ENCODE data around the gene ST8SIA2.
"Not testable (repeated sequence)": the region's sequence is repeated elsewhere in the genome, so short reads cannot be mapped to it uniquely, and the experiment has no call there.

Gene ST8SIA2

DNA sequence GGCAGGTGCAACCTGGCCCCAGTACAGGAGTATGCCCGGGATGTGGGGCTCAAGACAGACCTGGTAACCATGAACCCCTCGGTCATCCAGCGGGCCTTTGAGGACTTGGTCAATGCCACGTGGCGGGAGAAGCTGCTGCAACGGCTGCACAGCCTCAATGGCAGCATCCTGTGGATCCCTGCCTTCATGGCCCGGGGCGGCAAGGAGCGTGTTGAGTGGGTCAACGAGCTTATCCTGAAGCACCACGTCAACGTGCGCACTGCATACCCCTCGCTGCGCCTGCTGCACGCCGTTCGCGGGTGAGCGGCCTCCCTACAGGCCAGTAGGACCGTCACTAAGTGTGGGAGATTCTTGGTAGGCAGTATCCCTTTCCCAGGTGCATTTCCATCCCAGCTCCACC is 51.0 kb downstream of the ST8SIA2 start:
- no peak for DNase-seq

- no peak for DNase-seq
Observed at GRCh38 chr15:92448370-92448769, 54.7 kb downstream of the ST8SIA2 start.

DNA sequence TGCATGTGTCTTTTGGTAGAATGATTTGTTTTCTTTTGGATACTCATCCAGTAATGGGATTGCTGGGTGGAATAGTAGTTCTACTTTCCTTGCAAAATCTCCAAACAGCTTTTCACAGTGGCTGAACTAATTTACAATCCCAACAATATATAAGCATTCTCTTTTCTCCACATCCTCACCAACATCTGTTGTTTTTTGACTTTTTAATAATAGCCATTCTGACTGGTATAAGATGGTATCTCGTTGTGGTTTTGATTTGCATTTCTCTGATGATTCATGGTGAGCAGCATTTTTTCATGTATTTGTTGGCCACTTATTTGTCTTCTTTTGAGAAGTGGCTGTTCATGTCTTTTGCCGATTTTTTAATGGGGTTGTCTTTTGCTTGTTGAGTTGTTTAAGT is 55.8 kb downstream of the ST8SIA2 start:
- no peak for DNase-seq

GRCh38 chr15:92451225-92451825 is 57.6 kb downstream of the ST8SIA2 start:
- DNase-seq = no peak

DNA sequence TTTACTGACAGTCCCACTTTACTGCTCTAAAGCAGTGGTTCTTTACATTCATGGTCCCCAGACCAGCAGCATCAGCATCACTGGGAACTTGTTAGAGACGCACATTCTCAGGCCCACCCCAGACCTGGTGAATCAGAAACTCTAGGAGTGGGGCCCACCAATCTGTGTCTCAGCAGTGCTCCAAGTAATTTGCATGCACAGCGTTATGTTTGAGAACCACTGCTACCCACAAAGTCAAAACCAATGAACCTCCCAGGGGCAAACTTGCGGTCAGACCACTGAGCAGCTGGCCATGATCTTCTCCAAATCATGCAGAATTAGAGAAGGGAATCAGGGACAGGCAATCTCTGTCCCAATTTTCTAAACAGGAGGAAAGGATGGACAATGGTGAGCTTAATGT is 58.5 kb downstream of the ST8SIA2 start:
- no peak for DNase-seq

- no peak for DNase-seq
Observed at GRCh38 chr15:92453607-92454006, 59.9 kb downstream of the ST8SIA2 start.

- no peak for DNase-seq
Observed at GRCh38 chr15:92454555-92455105, 60.9 kb downstream of the ST8SIA2 start.

- DNase-seq = no peak
Observed at GRCh38 chr15:92455271-92455670, 61.6 kb downstream of the ST8SIA2 start.

GRCh38 chr15:92457471-92458041 is 63.9 kb downstream of the ST8SIA2 start:
- DNase-seq = no peak

DNA sequence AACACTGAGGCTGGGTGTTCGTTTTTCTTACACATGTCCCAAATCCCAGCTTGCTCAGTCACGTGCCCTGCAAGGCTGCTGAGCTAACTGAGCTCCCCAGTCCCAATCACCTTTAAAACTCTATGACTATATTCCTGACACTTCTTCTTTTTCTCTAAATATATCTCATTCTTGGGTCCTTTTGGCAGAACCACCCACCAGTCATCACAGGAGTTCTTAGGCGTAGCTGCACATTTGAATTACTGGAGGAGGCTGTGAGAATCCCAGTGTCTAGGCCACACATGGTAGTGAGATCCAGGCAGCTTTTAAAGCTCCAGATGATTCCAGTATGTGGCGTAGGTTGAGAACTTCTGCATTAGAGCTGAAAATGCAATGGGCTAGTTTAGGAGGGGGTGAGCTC is 66.3 kb downstream of the ST8SIA2 start:
- no peak for DNase-seq

- DNase-seq = no peak
Observed at GRCh38 chr15:92462424-92463125, 68.9 kb downstream of the ST8SIA2 start.

DNA sequence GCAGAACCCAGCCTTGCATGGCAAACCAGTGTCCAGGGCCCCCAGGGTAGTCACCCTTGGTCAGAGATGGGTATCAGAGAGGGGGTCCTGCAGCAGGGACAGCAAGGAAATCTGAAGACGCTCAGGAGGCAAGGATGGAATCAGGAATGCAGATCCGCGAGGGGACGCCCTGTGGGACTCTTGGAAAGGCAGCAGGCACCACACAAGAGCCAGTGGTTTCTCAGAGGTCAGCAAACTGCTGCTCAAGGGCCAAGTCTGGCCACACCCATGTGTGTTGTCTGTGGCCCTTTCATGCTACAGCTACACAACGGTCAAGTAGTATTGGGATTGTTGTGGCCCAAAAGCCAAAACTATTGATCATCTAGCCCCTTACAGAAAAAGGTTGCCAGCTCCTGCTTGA is 69.7 kb downstream of the ST8SIA2 start:
- no peak for DNase-seq

GRCh38 chr15:92463826-92464225 is 70.1 kb downstream of the ST8SIA2 start:
- no peak for DNase-seq

DNA sequence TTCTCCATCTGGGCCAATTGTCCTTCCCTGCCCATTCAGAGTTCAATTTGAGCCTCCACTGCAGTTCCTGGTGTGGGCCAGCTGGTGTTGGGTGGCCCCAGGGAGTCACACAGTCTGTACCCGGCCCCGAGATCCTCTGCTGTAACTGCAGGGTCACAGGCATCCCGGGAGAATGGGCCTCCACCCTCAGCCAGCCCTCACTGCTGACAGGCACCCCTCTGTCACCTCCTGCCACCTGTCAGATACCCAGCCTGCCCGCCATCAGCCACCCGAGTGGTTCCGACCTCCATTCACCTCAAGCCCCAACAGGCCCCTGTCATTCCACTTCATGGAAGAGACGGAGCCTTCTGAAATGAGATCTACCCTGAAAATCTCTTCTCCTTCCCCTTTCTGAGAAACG is 73.2 kb downstream of the ST8SIA2 start:
- no peak for DNase-seq

GRCh38 chr15:92467245-92467644 is 73.6 kb downstream of the ST8SIA2 start:
- no peak for DNase-seq

GRCh38 chr15:92468991-92469390 is 75.3 kb downstream of the ST8SIA2 start:
- no peak for DNase-seq

GRCh38 chr15:92471288-92471687 is 77.6 kb downstream of the ST8SIA2 start:
- DNase-seq = no peak

DNA sequence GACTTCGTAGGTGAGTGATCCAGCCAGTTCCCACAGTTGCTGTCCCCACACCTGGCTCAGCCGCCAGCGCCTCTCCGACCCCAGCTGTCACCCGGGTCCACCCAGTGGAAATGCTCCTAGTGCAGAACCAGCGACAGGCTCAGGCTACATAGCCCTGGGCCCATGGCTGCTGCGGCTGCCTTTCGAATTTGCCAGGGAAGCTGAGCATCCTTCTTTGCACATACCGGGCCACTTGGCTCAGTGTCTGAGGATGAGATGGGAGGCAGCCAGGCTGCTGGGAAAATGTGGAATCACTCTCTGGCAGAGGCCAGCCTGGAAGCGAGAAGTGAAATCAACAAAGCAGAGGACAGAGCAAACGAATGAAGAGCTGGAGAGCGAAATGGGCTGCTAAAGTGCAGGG is 80.1 kb downstream of the ST8SIA2 start:
- DNase-seq = no peak

- not testable (repeated sequence) for DNase-seq
Observed at GRCh38 chr15:92479730-92480129, 86.0 kb downstream of the ST8SIA2 start.

DNA sequence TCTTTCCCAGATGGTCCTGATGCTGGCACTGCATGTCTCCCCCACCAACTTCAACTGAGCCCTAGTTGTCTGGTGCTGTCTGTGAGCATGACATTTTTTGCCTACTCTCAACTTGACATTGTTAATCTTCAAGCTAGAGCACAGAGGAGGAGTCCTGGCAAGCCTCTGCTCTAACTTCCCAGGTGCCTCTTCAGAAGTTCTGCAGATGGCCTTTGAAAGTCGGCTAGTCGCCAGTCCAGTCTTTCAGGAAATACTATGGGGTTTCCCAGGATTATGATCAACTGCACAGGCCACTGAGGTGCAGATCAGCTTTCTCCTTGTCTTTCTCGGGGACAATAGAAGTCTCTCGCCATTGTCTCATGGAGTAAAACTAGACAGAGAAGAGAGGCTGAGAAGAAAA is 86.7 kb downstream of the ST8SIA2 start:
- DNase-seq = no peak

DNA sequence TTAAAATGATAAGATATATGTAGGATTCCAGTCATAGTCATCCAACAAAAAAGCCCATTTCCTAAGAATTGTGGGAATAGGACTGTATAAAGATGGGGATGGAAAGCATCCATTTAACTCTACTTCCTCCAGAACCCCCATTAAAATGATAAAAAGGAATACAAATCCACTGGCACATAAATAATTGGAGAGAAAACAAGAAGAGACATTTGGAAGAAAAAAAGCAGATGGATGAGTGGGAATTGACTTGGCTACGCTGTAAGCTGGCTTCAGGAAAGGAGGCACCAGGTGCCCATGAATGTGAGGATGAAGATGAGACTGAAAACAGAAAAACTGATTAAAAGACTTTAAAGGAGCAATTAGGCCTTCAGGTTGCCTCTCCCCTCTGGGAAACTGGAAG is 91.8 kb downstream of the ST8SIA2 start:
- no peak for DNase-seq

DNA sequence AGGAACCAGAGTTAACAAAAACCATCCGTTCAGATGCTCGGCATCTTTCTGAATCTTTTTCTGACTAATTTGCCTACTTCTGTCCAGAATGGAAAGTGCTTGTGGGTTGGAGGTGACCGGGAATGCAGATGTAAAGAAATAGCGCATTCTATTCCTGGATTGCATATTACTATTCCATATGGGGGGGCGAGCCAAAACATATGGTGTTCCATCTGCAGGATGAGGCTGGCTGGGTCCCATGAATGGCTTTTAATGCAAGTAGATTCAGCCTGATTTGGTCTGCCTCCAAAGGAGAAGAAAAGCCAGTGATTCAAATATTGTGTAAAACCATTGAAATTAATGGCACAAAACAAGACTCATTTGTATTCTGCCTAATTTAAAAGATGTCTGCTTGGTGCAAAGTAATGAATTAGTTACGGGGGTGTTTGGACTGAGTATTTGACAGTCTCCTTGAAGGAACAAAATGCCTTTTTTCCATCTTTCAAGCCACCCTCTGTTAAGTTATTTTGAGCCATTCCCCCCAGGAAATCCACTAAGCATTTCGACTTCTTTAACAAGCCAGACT is 99.0 kb downstream of the ST8SIA2 start:
- DNase-seq = no peak

DNA sequence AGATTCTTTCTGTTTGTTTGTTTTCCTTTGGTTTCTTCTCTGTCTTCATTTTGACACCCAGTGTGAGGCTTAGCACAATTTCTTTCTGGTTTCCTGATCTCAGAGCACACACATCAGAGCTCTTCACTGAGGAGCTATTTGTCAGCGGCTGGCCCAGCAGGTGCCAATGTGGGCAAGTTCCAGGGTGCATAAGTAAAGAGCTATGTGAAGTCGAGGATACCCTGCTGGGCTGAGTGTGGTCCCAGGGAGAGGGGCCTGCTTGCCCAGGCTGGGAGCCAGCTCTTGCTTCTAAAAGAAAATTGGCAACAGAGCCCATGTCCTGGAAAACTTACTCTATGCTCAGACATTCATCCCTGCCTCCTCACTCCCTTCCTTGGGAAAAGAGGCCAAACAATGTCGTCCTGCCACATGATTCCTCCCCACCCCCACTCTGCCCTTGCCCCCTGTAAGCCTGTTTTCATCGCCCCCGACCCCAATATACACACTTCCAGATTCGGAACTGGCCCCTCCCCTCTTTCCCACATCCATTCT is 101.2 kb downstream of the ST8SIA2 start:
- no peak for DNase-seq

- DNase-seq = no peak
Observed at GRCh38 chr15:92495446-92495845, 101.8 kb downstream of the ST8SIA2 start.
